GM19238 (cell line): ENCODE measurements around the gene SRP19.
"Not testable (repeated sequence)": the region's sequence is repeated elsewhere in the genome, so short reads cannot be mapped to it uniquely, and the experiment has no call there.

Source experiments
- DNase-seq: peaks from one replicate; pipeline ENCODE4 v3.0.0; 2011; ENCODE audit warnings: low spot score; ENCODE audit not compliant: insufficient read length

SRP19 gene

DNA sequence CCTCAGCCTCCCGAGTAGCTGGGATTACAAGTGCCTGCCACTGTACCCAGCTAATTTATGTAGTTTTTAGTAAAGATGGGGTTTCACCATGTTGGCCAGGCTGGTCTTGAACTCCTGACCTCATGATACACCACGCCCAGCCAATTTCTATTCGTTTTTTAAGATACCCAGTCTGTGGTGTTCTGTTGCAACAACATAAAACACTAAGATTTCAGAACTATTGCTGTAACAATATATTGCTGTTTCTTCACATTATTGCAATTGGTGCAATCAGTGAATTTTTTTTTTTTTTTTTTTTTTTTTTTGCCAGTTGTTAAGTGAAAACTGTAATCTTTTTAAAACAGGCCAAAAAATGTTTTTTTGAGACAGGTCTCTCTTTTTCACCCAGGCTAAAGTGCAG lies 9.9 kb downstream of the SRP19 start:
- no peak for DNase-seq

DNA sequence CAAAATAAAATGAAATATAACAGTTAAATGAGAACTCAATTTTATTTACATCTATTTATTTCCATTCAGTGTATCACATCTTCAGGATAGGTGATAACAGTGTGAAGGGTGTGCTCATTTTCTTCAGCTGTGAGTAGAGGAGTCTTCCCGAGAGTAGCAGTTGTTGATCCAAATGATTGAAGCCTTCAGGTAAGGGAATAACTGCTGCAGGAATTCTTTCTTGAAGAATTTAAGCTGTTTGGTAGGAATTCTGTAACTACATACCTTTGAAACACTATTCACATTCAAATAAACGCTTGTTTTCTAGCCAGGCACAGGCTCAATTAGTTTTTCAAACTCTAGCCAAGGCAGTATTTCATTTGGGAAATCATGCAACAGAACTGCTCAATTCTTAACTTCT lies 15.3 kb downstream of the SRP19 start:
- DNase-seq: no peak

DNA sequence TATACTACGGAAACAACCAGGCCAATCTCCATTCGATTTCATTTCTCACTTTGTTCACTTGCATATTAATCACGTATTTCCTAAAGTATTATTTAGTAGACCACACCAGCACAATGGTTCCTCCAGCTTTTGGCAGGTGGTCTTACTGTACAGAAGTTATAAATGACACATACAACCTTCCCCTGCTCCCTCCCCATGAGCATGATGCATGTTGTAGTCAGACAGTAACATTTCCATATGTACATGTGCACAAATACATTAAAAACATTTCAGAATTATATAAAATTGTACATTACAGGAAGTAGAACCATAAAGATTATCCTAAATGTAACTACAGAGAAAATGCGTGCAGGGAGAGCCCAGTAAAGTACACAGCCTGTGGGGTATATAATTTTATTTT lies 17.0 kb downstream of the SRP19 start:
- no peak for DNase-seq

DNA sequence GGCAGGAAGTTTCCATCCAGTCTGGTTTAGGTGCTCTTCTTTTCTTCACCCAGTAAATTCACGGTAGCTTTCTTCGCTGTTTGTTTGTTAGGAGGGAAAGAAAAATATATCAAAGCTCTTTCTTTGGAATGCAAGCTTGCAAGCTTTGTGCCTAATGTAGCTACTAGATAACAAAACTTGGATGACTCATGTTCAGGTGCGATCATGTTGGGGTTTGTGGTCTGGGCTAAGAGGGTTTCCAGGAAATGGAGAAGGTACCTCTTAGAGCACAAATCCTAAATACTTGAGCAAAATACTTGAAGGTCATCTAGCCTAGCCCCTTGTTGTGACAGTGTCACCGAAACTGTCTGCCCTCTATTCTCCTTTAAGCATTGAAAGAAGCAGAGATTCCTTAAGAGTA lies 17.7 kb downstream of the SRP19 start:
- no peak for DNase-seq

DNA sequence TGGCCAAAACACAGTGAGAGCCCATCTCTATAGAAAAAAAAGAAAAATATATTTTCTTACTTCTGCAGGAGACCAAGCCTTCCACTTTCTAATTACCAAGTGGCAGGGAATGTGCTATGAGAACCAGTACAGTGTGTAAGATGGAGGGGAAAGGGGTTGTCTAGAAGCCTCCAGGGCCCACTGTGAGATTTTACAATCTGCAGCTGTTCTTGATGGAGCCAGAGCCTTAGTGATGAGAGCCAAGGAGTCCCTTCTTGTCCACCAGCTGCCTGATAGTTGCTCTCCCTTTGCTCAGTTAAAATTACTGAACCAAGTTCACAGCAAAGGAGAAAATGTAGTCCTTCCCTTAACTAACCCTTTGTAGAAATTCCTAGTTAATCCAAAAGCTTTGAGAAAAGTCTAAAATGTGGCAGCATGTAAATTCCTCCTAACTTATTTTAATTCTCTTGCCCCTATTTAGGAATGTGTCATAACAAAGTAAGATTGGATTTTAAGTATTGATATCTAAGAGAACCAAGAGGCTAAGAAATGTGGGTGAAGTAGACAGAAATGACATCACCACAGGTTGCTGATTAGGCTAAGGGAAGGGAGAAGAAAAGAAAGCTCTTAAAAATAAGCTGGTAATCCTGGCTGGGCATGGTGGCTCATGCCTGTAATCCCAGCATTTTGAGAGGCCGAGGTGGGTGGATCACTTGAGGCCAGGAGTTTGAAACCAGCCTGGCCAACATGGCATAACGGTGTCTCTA lies 19.3 kb downstream of the SRP19 start:
- no peak for DNase-seq

DNA sequence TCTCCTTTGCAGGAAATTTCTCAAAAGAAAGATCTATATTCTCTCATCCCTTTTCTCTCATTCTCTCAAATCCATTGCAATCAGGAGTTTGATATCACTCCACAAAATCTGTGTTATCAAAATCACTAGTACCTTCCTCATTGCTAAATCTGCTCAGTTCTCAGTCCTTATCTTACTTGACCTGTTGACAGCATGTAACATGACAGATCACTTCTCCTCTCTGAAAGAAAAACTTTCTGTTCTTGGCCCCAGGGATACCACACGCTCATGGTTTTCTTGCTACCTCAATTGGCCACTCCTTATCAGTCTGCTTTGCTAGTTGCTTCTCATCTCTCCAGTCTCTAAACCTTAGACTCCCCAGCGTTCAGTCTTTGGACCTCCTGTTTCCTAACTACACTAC lies 22.1 kb downstream of the SRP19 start:
- no peak for DNase-seq

DNA sequence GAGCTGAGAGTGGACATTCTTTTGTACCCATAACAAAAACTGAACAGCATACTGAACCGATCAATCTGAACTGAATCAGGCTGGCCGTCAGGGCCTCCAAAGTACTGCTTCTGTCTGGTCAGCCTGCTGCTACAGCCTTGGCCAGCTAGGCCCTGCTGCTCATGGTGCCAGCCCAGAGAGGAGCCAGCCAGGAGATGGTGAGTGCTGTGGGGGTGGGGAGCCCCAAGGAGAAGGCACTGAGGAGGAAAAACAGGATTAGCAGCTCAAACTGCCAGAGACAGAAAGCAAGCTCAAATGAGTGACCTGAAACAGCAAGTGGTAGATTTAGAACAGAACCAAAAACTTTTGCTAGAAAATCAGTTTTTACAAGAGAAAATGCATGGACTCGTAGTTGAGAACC lies 23.9 kb downstream of the SRP19 start:
- DNase-seq: no peak

DNA sequence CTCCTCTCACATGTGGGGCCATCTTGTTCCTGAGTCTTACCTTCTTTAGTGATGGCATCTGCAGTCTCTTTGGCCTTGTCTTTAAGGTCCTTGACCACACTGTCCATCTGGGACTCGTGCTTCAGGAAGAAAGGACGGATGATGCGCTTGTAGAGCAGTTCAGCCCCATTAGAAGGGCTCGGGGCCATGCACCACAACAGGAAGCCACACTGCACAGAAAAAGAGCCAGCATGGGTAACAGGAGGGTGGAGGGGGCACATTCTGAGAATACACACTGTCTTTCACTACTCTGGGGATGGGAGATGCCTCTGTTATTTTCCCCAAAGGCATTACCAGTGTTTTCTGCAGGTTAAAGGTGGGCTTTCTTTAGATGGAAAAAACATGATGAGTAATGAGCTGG lies 25.9 kb downstream of the SRP19 start:
- no peak for DNase-seq

DNA sequence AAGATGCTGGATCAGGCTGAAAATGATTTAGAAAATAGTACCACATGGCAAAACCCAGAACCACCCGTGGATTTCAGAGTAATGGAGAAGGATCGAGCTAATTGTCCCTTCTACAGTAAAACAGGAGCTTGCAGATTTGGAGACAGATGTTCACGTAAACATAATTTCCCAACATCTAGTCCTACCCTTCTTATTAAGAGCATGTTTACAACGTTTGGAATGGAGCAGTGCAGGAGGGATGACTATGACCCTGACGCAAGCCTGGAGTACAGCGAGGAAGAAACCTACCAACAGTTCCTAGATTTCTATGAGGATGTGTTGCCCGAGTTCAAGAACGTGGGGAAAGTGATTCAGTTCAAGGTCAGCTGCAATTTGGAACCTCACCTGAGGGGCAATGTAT lies 31.0 kb downstream of the SRP19 start:
- DNase-seq: not testable (repeated sequence)

DNA sequence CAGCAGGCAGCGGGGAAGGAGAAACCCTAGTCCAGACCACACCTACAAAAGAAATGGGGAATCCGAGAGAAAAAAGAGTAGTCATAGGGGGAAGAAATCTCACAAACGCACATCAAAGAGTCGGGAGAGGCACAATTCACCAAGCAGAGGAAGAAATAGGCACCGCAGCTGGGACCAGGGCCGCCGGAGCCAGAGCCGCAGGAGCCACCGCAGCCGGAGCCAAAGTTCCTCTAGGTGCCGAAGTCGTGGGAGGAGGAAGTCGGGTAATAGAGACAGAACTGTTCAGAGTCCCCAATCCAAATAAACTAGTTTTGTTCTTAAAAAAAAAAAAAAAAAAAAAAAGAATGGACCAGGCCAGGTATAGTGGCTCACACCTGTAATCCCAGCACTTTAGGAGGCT lies 31.7 kb downstream of the SRP19 start:
- no peak for DNase-seq

DNA sequence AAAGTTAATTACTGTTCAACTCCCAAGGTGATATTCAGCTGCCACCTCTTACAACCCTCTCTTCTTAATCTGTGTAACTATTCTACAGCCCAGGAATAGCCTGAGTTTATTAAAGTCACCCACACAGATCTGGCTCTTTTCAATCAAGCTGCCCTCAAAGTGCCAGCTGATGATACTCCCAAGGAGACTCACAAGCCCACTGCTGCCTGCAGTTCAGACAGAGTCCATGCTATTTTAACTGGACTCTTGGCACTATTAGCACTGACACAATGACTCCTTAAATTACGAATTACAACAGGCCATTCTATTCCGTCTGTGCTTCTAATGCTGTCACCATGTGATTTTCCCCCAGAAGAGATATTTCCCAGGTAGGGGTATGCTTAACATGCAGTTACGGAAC lies 34.6 kb downstream of the SRP19 start:
- DNase-seq: no peak

DNA sequence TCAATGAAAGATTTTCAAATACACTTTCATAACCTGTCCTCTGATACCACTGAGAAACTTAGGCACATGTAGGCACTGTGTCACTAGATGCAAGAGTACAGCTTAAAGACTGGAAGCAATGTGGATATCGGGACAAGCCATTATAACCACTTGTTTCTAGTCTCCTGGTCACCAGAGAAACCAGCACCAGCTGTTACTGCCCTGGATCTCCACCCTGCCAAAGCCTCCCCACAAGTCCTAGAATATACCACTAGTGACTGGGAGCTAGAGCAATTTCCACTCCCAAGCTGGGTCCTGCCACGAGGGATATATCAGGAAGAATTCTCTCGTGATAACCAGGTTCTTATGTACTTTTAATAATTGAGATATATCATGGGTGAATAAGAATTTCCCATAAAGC lies 41.5 kb downstream of the SRP19 start:
- no peak for DNase-seq

DNA sequence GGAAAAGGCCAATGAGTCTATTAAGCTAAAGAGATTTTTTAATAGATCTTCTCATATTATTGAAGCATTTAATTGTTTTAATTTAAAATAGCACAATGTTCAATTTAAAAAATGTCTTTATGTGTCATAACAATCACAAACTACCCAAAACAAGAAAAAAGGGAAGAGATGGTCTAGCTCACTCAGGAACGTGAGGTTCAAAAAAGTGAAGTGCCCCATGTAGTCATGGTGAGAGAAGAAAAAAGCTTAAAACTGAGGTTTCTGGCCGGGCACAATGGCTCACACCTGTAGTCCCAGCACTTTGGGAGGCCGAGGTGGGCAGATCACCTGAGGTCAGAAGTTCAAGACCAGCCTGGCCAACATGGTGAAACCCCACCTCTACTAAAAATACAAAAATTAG lies 43.9 kb downstream of the SRP19 start:
- not testable (repeated sequence) for DNase-seq

DNA sequence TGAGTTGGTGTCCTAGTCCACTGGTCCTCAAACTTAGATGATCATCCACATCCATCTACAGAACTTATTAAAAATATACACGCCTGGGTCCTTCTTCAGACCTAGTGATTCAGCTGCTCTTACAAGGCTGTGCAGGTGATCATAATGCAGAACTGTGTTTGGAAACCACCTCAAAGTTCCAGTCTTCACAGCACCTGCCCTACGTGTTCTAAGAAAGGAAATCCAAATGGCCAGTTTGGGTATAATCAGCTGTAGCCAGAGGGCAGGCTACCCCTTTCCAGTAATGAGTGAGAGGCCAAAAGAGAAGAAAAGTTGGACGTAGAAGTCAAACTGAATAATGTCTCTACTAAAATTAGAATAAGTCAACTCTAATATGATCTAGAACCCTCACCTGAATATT lies 45.5 kb downstream of the SRP19 start:
- no peak for DNase-seq

DNA sequence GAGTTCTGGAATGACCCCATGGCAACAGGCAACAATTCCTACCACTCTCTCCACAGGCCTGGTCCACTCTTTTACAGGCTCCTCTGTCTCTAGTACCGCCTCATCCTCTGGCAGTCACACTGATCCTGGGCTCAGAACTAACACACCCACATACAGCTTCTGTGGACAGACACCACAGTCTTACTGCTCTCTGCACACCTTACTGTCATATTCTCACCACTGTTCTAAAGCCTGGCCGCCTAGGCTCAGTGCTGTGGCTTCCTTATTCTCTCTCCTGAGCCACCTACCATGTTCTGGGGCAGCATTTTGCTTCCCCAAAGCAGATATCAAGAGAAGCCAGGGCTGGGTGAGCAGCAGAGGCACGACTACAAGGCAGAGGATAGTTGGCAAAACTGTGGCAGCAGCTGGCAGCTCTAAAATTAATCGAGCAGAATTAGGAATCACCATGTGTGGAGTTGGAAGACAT lies 46.1 kb downstream of the SRP19 start:
- DNase-seq: no peak

DNA sequence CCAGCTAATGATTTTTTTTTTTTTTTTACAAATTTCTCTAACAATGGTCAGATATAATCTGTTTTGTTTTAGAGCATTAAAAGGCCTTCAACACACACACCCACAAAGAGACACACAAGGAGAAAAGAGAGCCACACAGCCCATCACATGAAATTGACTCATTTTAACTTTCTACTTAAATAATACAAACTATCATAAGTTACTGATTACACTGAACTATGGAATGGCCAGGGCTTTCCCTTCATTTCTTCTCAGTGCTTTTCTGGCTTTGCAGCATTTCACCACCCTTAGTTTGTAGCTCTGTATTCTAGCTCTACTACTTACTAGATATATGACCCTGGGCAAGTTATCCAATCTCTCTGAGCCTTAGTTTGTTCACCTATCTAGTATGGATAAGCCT lies 47.8 kb downstream of the SRP19 start:
- DNase-seq: no peak

DNA sequence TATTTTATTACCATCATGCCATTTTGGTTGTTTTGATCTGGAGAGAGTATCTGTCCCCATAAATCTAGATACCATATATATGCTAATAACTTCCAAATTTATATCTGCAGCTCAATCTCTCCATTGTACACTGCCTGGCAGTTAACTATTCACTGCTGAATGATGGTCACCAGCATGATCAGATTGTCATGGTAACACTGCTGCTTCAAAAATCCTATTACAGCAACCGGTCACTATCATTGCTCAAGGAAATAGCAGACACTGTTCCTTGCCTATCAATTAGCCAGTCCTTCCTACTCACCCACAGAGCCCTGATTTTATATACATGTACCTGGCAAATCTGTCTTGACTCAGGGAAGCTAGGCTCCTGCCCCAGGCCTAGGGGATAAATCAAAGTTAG lies 49.4 kb downstream of the SRP19 start:
- DNase-seq: no peak

DNA sequence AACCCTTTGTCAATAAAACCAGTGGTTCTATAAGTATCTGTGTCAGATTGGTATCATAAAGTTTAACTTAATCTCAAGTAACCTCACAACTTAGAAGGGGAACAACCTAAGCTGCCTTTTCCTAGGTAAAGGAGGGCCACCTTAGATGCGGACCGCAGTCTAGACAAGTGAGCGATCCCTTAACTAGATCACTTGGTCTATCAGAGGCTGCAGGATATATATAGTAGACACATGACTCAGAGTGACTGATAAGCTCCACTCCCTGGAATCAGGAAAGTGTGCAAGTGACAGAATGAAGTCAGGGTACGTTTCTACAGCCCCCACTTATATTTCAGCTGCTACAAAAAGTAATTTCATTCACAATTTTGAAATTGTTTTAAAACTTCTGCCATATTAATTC lies 53.5 kb downstream of the SRP19 start:
- no peak for DNase-seq

DNA sequence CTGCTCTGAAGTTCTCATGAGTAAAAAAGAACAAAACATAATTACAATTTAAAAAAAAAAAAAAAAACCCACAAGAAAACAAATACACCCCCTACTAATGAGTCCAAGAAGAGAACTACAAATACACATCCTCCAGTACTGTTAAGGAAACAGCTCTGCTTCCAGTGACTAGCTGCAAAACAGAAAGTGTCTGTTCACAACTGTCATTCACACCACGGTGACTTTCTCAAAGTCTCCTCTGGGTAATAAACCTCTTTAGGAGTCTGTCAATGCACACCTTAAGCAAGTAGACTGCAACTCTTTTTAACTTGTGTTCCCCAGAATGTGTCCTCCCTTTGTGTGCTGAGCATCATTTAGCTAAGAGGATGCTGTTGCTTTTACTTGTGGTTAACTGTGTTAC lies 54.7 kb downstream of the SRP19 start:
- DNase-seq: no peak

DNA sequence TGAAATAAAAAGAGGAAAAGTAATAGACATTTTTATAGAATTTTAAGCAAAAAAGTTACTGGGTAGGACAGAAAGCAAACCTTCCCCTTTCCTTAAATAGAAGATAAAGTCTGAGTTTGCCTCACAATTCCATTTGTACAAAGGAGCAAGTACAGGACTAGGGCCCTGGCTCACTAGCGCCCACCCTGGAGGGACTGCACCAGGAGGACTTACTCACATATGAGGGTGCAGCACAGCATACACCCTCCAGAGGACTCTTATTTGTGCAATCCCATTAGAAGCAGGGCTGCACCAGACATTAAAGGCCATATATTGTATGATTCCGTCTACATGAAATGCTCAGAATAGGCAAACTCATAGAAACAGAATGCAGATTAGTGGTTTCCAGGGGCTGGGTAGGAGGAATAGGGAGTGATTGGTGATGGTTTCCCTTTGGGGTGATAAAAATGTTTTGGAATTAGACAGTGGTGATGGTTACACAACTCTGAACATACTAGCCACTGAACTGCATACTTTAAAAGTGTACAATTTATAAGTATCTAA lies 56.4 kb downstream of the SRP19 start:
- no peak for DNase-seq

DNA sequence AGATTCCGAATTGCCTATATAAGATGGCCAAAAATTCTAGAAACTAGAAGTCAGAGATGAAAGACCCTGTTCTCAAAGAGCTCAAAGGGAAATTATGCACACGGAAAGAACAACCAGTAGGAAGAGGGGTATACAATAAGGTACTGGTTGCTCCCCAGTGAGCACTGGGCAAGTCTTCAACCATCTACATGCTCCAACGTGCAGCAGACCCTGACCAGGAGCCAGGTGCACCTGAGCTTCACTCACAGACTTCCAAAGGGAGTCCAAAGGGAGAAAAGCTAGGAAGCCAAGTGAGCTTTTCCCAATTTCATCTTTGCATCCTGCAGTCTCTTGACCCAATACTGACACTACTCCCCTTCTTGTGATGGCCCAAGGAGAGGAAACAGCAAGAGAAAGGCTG lies 57.0 kb downstream of the SRP19 start:
- DNase-seq: no peak

DNA sequence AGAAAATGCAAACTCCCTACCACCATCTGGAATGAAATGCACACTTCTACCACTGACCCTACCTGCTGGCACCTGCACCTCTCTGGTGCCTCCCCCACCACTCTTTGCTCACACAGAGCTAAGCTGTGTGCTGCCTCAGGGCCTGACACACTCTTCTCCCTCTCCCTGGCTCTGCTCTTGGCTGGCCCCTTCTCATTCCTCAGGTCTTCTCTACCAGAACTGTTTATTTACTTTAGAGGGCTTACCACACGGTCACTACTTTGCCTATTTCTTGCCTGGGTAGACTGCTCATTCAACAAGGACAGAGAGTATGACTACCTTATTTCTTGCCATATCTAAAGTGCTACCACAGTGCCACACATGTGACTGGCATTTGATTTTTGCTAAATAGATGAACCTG lies 57.6 kb downstream of the SRP19 start:
- no peak for DNase-seq
